GM12872 (cell line): ENCODE results near the gene KLHL17.

Experiments
- CTCF ChIP-seq: IDR thresholded peaks from 3 replicates; pipeline ENCODE4 v1.5.1; 2011; ENCODE audit warnings: low read depth, mild to moderate bottlenecking, low read length, moderate library complexity; ENCODE audit not compliant: insufficient read depth

The KLHL17 gene

GRCh38 chr1:941015-941587 lies 19.3 kb upstream of the KLHL17 start:
- no peak for TF ChIP-seq CTCF

DNA sequence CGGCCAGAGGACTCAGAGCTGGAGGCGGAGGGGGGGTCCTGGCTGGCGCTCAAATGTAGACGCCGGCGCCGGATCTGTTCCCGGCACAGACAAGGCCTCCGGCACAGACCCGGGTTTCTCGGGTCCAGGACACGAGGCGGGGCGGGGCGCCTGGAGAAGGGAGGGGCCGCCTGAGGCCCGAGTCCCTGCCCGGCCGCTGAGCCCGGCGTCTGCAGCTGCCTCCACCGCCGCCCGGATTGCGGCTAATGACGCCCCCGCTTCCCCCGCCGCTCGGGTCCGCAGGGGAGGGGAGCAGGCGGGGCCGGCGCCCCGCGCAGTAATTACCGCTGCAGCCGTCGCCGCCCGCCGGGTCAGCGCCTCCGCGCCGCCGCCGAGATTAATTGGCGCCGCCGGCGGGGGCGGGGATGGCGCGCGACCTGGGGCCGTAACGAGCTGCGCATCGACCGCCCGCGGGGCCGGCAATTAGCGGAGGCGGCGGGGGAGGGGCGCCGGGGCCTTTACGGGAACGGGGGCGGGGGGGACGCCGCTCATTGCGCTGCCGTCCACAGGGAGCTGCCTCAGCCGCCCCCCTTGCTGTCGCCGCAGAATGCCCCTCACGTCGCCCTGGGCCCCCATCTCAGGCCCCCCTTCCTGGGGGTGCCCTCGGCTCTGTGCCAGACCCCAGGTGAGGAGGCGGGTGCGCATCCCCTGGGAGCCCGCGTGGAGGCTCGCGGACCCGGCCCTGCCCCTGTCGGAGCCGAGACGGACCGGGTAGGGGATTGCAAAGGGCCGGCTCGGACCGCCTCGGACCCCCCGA lies 18.6 kb upstream of the KLHL17 start:
- no peak for TF ChIP-seq CTCF

DNA sequence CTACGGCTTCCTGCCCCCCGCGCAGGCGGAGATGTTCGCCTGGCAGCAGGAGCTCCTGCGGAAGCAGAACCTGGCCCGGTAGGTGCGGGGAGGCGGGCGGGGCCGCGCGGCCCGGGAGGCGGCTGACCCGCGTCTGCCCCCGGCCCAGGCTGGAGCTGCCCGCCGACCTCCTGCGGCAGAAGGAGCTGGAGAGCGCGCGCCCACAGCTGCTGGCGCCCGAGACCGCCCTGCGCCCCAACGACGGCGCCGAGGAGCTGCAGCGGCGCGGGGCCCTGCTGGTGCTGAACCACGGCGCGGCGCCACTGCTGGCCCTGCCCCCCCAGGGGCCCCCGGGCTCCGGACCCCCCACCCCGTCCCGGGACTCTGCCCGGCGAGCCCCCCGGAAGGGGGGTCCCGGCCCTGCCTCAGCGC lies 18.0 kb upstream of the KLHL17 start:
- no peak for TF ChIP-seq CTCF

- TF ChIP-seq CTCF: no peak
These were observed 17.4 kb upstream of the KLHL17 start for GRCh38 chr1:942864-943533.

GRCh38 chr1:943545-944340 lies 16.6 kb upstream of the KLHL17 start:
- TF ChIP-seq CTCF: no peak

GRCh38 chr1:944341-945325 lies 15.8 kb upstream of the KLHL17 start:
- TF ChIP-seq CTCF: no peak
